ENCODE results near the gene INPPL1.

The INPPL1 gene, protein sequence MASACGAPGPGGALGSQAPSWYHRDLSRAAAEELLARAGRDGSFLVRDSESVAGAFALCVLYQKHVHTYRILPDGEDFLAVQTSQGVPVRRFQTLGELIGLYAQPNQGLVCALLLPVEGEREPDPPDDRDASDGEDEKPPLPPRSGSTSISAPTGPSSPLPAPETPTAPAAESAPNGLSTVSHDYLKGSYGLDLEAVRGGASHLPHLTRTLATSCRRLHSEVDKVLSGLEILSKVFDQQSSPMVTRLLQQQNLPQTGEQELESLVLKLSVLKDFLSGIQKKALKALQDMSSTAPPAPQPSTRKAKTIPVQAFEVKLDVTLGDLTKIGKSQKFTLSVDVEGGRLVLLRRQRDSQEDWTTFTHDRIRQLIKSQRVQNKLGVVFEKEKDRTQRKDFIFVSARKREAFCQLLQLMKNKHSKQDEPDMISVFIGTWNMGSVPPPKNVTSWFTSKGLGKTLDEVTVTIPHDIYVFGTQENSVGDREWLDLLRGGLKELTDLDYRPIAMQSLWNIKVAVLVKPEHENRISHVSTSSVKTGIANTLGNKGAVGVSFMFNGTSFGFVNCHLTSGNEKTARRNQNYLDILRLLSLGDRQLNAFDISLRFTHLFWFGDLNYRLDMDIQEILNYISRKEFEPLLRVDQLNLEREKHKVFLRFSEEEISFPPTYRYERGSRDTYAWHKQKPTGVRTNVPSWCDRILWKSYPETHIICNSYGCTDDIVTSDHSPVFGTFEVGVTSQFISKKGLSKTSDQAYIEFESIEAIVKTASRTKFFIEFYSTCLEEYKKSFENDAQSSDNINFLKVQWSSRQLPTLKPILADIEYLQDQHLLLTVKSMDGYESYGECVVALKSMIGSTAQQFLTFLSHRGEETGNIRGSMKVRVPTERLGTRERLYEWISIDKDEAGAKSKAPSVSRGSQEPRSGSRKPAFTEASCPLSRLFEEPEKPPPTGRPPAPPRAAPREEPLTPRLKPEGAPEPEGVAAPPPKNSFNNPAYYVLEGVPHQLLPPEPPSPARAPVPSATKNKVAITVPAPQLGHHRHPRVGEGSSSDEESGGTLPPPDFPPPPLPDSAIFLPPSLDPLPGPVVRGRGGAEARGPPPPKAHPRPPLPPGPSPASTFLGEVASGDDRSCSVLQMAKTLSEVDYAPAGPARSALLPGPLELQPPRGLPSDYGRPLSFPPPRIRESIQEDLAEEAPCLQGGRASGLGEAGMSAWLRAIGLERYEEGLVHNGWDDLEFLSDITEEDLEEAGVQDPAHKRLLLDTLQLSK

DNA sequence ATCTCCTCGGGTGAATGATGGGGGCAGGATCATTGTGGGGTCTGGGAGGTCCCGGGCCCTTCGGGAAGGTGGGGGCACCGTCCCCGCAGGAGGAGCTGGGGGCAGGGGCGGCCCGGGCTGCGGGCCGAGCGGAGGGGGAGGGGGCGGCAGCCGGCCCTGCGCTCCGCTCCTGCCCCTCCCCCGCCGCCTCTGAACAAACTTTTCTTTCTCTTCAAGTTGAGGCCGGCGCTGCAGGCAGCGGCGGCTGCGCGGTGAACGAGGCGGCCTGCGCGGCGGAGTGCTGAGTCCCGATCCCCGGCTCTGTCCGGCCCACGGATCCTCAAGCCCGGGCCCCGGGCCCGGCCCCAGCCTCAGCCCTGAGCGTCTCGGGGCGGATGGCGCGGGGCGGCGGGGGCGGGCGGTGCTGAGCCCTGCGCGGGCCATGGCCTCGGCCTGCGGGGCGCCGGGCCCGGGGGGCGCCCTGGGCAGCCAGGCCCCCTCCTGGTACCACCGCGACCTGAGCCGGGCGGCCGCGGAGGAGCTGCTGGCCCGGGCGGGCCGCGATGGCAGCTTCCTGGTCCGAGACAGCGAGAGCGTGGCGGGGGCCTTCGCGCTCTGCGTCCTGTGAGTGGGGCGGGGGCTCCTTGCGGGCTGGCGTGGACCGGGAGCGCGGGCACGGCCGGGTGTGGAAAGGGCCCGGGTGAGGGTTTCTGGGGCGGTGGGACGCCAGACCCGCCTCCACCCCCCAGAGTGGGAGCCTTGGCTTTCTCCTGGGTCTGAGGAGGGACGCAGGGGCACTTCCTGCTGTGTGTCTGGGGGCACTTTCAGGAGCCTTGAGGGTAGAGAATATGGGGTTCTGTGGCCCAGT, at the start of gene INPPL1:
INPPL1 (plus strand) TSS at position 204 of the 847 bp plus-strand sequence; CDS start at position 422, 218 bp downstream.
- peaks cover 5% of the 10 kb centered on the region for H3K4me1 ChIP-seq (ENCODE audit: insufficient read depth, poor library complexity, severe bottlenecking)
- no peaks in the 10 kb centered on the region for H3K27me3 ChIP-seq (ENCODE audit: insufficient read depth, poor library complexity, severe bottlenecking)
- H3K9me3 ChIP-seq (ENCODE audit: severe bottlenecking): peaks cover 5% of the 10 kb centered on the region
- peaks cover 35% of the 10 kb centered on the region for H3K36me3 ChIP-seq (ENCODE audit: low read depth)
- H3K4me3 ChIP-seq (ENCODE audit: severe bottlenecking): peak within 1 kb of the TSS; percentile 91
- DNase-seq (ENCODE audit: low spot score) (no peak), ATAC-seq (ENCODE audit: low read depth) (0 out of 3 replicates have a peak, but pooled peaks have one; percentile 1)
- peak within 1 kb of the TSS; percentile 79 for H3K27ac ChIP-seq (ENCODE audit: poor library complexity, severe bottlenecking)
- TF ChIP-seq, protein P1, sequence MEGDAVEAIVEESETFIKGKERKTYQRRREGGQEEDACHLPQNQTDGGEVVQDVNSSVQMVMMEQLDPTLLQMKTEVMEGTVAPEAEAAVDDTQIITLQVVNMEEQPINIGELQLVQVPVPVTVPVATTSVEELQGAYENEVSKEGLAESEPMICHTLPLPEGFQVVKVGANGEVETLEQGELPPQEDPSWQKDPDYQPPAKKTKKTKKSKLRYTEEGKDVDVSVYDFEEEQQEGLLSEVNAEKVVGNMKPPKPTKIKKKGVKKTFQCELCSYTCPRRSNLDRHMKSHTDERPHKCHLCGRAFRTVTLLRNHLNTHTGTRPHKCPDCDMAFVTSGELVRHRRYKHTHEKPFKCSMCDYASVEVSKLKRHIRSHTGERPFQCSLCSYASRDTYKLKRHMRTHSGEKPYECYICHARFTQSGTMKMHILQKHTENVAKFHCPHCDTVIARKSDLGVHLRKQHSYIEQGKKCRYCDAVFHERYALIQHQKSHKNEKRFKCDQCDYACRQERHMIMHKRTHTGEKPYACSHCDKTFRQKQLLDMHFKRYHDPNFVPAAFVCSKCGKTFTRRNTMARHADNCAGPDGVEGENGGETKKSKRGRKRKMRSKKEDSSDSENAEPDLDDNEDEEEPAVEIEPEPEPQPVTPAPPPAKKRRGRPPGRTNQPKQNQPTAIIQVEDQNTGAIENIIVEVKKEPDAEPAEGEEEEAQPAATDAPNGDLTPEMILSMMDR (IDR thresholded peaks at IDR 0.05; ENCODE audit: poor library complexity, severe bottlenecking): no peak

DNA sequence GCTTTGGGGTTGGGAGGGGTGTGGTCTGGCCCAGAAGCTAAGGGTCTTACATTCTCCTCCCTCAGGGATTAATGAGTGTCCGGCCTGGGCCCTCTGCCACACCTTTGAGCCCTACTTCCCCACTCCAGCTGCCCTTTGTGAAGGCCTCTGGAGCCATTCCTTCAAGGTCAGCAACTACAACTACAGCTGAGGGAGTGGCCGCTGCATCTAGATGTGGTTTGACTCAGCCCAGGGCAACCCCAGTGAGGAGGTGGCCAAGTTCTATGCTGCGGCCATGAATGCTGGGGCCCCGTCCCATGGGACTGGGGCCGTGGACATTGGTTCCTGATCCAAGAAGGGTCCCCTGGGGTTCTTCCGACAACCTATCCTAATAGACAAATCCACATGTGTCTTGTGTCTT, 46.9 kb upstream of the INPPL1 start:
- Histone ChIP-seq H3K27me3 (ENCODE audit: insufficient read depth, poor library complexity, severe bottlenecking) (no peaks in the 10 kb centered on the region), H3K9me3 (ENCODE audit: severe bottlenecking) (no peaks in the 10 kb centered on the region), H3K4me1 (ENCODE audit: insufficient read depth, poor library complexity, severe bottlenecking) (peaks cover 20% of the 10 kb centered on the region), H3K36me3 (ENCODE audit: low read depth) (no peaks in the 10 kb centered on the region), H3K4me3 (ENCODE audit: severe bottlenecking) (no peak overlapping the region), H3K27ac (ENCODE audit: poor library complexity, severe bottlenecking) (no peak overlapping the region)
- ATAC-seq (ENCODE audit: low read depth) (no peak), DNase-seq (ENCODE audit: low spot score) (no peak)
- TF ChIP-seq, protein P1 (IDR thresholded peaks at IDR 0.05; ENCODE audit: poor library complexity, severe bottlenecking): no peak

DNA sequence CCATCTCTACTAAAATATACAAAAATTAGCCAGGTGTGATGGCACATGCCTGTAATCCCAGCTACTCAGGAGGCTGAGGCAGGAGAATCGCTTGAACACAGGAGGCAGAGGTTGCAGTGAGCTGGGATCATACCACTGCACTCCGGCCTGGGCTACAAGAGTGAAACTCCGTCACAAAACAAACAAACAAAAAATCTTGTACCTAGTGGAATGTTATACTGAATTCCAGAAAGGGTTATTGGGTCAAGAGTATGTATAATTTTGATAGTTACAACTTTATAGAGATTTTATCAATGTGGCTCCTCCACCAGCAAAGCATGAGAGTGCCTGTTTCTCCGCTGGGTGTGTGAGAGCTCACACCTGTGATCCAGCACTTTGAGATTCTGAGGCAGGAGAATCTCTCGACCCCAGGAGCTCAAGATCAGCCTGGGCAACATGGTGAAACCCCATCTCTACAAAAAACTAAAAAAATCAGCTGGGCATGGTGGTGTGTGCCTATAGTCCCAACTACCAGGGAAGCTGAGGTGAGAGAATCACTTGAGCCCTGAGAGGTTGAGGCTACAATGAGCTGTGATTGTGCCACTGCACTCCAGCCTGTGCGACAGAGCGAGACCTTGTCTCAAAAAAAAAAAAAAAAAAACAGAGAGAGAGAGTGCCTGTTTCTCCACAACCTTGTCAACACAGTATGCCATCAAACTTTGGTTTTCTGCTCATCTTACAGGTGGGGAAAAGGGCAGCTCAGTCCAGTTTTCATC, 45.3 kb upstream of the INPPL1 start:
- no peaks in the 10 kb centered on the region for H3K27me3 ChIP-seq (ENCODE audit: insufficient read depth, poor library complexity, severe bottlenecking)
- H3K4me3 ChIP-seq (ENCODE audit: severe bottlenecking): no peak overlapping the region
- TF ChIP-seq, protein P1 (IDR thresholded peaks at IDR 0.05; ENCODE audit: poor library complexity, severe bottlenecking): no peak
- H3K27ac ChIP-seq (ENCODE audit: poor library complexity, severe bottlenecking): no peak overlapping the region
- ATAC-seq (ENCODE audit: low read depth) (no peak), DNase-seq (ENCODE audit: low spot score) (no peak)
- H3K9me3 ChIP-seq (ENCODE audit: severe bottlenecking): no peaks in the 10 kb centered on the region
- H3K4me1 ChIP-seq (ENCODE audit: insufficient read depth, poor library complexity, severe bottlenecking): peaks cover 17% of the 10 kb centered on the region
- no peaks in the 10 kb centered on the region for H3K36me3 ChIP-seq (ENCODE audit: low read depth)

Measured in RWPE2 (cell line).